Jurkat, Clone E6-1 (cell line): ENCODE data around the gene ZCCHC3.
"Not testable (repeated sequence)": the region's sequence is repeated elsewhere in the genome, so short reads cannot be mapped to it uniquely, and the experiment has no call there.

Experiments
- DNase-seq: peaks from one replicate; pipeline ENCODE4 v3.0.0-alpha.2; 2011; ENCODE audit warnings: low read depth, low spot score
- H3K4me3 ChIP-seq: 2 replicates; pipeline ENCODE4 v1.5.1; 2011; ENCODE audit warnings: mild to moderate bottlenecking, low read length, control low read depth, moderate library complexity

Gene ZCCHC3

GRCh38 chr20:329851-330232 is 32.5 kb downstream of the ZCCHC3 start:
- no peak overlapping the region for H3K4me3 ChIP-seq
- DNase-seq: no peak

- DNase-seq: peak; percentile 51
- no peak overlapping the region for H3K4me3 ChIP-seq
Observed at GRCh38 chr20:330233-331149, 33.1 kb downstream of the ZCCHC3 start.

- no peak overlapping the region for H3K4me3 ChIP-seq
- no peak for DNase-seq
Observed at GRCh38 chr20:334578-334977, 37.2 kb downstream of the ZCCHC3 start.

GRCh38 chr20:336040-336439 is 38.7 kb downstream of the ZCCHC3 start:
- DNase-seq, H3K4me3 ChIP-seq: not testable (repeated sequence)

- H3K4me3 ChIP-seq: no peak overlapping the region
- DNase-seq: no peak
Observed at GRCh38 chr20:341682-342081, 44.3 kb downstream of the ZCCHC3 start.

- no peak for DNase-seq
- no peak overlapping the region for H3K4me3 ChIP-seq
Observed at GRCh38 chr20:343107-343506, 45.7 kb downstream of the ZCCHC3 start.

- no peak overlapping the region for H3K4me3 ChIP-seq
- DNase-seq: no peak
Observed at GRCh38 chr20:346033-346639, 48.8 kb downstream of the ZCCHC3 start.

- DNase-seq: no peak
- peak within 1 kb of the TSS; percentile 68 for H3K4me3 ChIP-seq
Observed at GRCh38 chr20:346640-347316, 49.4 kb downstream of the ZCCHC3 start, which contains the start of gene NRSN2. Gene NRSN2, plus strand, starts transcription at chr20:347111. Its CDS starts 2,533 bp downstream, at chr20:349644.

- peak overlapping the region; percentile 68 for H3K4me3 ChIP-seq
- DNase-seq: no peak
Observed at GRCh38 chr20:347317-347639, 49.9 kb downstream of the ZCCHC3 start.

GRCh38 chr20:347640-348484 is 50.5 kb downstream of the ZCCHC3 start:
- peak overlapping the region; percentile 68 for H3K4me3 ChIP-seq
- DNase-seq: peak; percentile 49

GRCh38 chr20:348972-349841 is 51.8 kb downstream of the ZCCHC3 start:
- no peak overlapping the region for H3K4me3 ChIP-seq
- no peak for DNase-seq
